Mucosa of stomach (tissue), 1 donor: ENCODE results near the gene CPOX.

ENCODE experiments used
- H3K27me3 ChIP-seq: one replicate; pipeline ENCODE4 v1.7.0; 2013; ENCODE audit warnings: mild to moderate bottlenecking, low read length; ENCODE audit not compliant: control insufficient read depth, insufficient read depth
- H3K36me3 ChIP-seq: one replicate; pipeline ENCODE4 v1.7.0; 2013; ENCODE audit warnings: low read length; ENCODE audit not compliant: control insufficient read depth, insufficient read depth
- H3K4me1 ChIP-seq: one replicate; pipeline ENCODE4 v1.7.0; 2013; ENCODE audit warnings: mild to moderate bottlenecking, low read length; ENCODE audit not compliant: control insufficient read depth, insufficient read depth
- H3K4me3 ChIP-seq: one replicate; pipeline ENCODE4 v1.7.0; 2013; ENCODE audit warnings: low read length
- H3K9ac ChIP-seq: one replicate; pipeline ENCODE4 v1.7.0; 2013; ENCODE audit warnings: mild to moderate bottlenecking, low read length, moderate library complexity
- H3K9me3 ChIP-seq: one replicate; pipeline ENCODE4 v1.7.0; 2013; ENCODE audit warnings: mild to moderate bottlenecking, low read length, moderate library complexity; ENCODE audit not compliant: control insufficient read depth
- donor health status: Pancreatic carcinoma.

Gene CPOX

DNA sequence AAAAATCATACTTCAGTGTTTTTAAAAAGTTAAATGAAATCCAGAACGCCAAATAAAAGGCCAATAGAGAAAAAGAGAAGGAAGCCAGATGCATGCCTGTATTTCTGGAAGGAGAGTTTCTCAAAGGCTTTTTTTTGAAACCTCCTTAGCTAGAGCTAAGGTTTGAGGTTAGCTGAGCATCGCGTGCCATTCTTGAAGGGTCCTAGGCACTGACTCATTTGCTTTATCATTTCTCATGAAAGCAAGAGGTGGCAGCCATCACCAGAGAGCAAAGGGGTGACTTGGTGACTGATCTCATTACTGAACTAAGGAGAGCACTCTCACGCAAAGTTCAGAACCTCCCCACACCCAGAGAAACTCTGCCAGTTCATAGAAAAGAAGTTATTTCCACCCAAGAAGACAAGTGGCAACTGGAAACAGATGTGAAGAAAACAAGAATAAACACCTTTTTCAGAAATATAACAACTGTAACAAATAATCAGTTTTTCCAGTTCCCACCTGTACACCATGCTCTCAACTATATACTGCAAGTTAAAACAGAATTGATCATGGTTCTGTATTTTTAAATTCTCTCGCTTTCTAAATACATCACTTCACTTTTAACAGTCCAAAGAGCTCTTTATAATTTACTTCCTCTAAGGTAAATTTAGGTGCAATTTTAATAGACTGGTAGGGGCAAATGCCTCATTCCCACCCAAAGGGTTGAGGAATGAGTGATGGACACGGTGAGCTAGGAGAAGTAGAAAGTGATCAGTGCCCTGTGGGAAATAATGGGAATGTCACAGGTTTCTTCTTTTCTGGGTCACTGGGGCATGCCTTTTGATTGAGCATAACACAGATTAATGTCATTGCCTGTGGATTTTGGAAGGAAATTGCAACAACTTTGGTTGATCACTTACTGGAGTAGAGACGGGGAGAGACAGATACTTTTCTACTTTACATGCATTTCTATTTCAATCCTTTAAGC lies 37.0 kb downstream of the CPOX start:
- H3K4me3 ChIP-seq = no peak overlapping the region

DNA sequence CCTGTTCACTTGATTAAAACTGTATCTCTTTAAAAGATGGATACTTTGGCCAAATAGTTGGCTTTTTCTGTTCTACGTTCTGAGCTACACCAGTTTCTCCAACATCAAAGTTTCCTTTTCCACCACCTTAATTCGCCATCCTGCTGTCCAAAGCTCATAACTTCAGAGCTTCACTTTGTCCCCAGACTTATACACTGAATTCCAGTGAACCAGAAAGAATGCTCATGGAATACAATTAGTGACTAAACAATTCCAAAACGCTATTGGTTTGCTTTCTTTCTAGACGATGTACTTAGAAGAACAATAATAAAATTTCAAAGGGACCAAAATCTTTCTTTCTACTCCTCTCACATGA lies 38.4 kb downstream of the CPOX start:
- no peak overlapping the region for H3K4me3 ChIP-seq
- H3K9ac ChIP-seq = no peak overlapping the region
- H3K9me3 ChIP-seq = no peaks in the 10 kb centered on the region
- H3K27me3 ChIP-seq = no peaks in the 10 kb centered on the region
- H3K36me3 ChIP-seq = no peaks in the 10 kb centered on the region
- H3K4me1 ChIP-seq = peaks cover 13% of the 10 kb centered on the region

More for the DNA sequence above, 37.0 kb downstream of the CPOX start:
- Histone ChIP-seq H3K4me1 (peaks cover 8% of the 10 kb centered on the region), H3K27me3 (no peaks in the 10 kb centered on the region), H3K9ac (no peak overlapping the region), H3K36me3 (no peaks in the 10 kb centered on the region), H3K9me3 (no peaks in the 10 kb centered on the region)

GRCh38 chr3:98554580-98554979 lies 38.8 kb downstream of the CPOX start:
- Histone ChIP-seq H3K9me3 (no peaks in the 10 kb centered on the region), H3K9ac (no peak overlapping the region), H3K27me3 (peaks cover 2% of the 10 kb centered on the region), H3K4me3 (no peak overlapping the region), H3K36me3 (no peaks in the 10 kb centered on the region), H3K4me1 (peaks cover 13% of the 10 kb centered on the region)

GRCh38 chr3:98553753-98554152 lies 39.7 kb downstream of the CPOX start:
- H3K27me3 ChIP-seq = peaks cover 3% of the 10 kb centered on the region
- H3K9me3 ChIP-seq = no peaks in the 10 kb centered on the region
- H3K36me3 ChIP-seq = no peaks in the 10 kb centered on the region
- no peak overlapping the region for H3K4me3 ChIP-seq
- H3K4me1 ChIP-seq = peaks cover 13% of the 10 kb centered on the region
- H3K9ac ChIP-seq = no peak overlapping the region

- no peaks in the 10 kb centered on the region for H3K9me3 ChIP-seq
- no peak overlapping the region for H3K4me3 ChIP-seq
- no peak overlapping the region for H3K9ac ChIP-seq
- H3K36me3 ChIP-seq = no peaks in the 10 kb centered on the region
- peaks cover 13% of the 10 kb centered on the region for H3K4me1 ChIP-seq
- H3K27me3 ChIP-seq = peaks cover 3% of the 10 kb centered on the region
Measured at GRCh38 chr3:98553021-98553563, 40.3 kb downstream of the CPOX start.

DNA sequence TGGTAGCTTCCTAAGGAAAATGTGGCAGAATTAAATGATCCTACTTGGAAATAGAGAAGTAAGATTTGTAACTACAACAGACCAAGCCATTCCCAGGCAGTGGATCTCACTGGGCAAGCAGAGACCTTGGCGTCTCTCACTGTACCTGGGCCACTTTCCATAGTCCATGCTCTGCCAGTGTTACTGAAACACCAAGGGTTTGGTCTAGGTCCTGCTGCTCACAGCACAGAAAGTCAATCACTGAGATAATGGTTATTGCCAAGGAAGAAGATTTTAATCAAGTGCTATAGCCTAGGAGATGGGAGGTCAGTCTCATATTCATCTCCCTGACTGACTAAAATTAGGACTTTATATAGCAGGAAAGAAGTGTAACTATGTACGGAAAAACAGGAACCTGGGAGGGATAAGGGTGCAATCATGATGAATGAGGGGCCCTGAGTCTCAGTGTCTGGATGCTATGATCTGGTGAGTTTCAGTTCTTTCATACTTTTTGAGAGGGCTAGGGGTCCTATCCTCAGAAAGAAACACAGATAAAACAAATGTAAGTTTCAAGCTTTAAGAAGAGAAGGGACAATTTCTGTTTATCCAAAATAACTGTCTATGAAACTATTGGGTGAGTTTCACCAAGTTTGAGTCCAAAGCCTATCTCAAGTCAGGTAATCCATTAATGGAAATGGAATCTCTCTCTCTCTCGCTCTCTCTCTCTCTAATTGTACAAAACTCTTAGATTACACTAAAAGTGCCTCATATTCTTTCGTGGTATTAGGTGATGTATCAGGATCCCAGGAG lies 41.0 kb downstream of the CPOX start:
- Histone ChIP-seq H3K9ac (no peak overlapping the region), H3K27me3 (peaks cover 3% of the 10 kb centered on the region), H3K36me3 (no peaks in the 10 kb centered on the region), H3K9me3 (no peaks in the 10 kb centered on the region), H3K4me3 (no peak overlapping the region), H3K4me1 (peaks cover 13% of the 10 kb centered on the region)

GRCh38 chr3:98551754-98552153 lies 41.7 kb downstream of the CPOX start:
- Histone ChIP-seq H3K36me3 (no peaks in the 10 kb centered on the region), H3K4me3 (no peak overlapping the region), H3K9ac (no peak overlapping the region), H3K9me3 (no peaks in the 10 kb centered on the region), H3K4me1 (peaks cover 13% of the 10 kb centered on the region), H3K27me3 (peaks cover 3% of the 10 kb centered on the region)

DNA sequence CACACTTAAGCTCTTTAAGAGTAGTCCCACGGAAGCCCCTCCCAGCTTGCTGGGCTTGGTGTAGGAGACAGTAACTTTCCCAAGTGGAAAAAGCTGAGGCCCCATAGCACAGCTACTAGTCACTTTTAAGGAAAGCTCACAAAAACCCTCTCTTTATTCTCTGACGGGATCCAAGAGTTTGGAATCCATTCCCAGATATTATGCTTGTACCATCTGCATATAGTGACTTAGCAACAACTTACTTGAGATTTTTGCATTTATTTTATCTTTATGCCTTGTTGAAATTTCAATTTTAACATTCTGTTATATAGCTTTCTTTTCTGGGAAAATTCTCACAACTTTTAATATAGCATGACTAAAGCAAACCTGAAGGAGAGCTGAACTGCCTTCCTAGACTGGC lies 42.2 kb downstream of the CPOX start:
- Histone ChIP-seq H3K27me3 (peaks cover 3% of the 10 kb centered on the region), H3K36me3 (no peaks in the 10 kb centered on the region), H3K9ac (no peak overlapping the region), H3K4me3 (no peak overlapping the region), H3K9me3 (no peaks in the 10 kb centered on the region), H3K4me1 (peaks cover 13% of the 10 kb centered on the region)

GRCh38 chr3:98550833-98551232 lies 42.6 kb downstream of the CPOX start:
- H3K4me1 ChIP-seq = peaks cover 13% of the 10 kb centered on the region
- no peak overlapping the region for H3K4me3 ChIP-seq
- H3K36me3 ChIP-seq = no peaks in the 10 kb centered on the region
- no peaks in the 10 kb centered on the region for H3K9me3 ChIP-seq
- no peak overlapping the region for H3K9ac ChIP-seq
- H3K27me3 ChIP-seq = peaks cover 3% of the 10 kb centered on the region

DNA sequence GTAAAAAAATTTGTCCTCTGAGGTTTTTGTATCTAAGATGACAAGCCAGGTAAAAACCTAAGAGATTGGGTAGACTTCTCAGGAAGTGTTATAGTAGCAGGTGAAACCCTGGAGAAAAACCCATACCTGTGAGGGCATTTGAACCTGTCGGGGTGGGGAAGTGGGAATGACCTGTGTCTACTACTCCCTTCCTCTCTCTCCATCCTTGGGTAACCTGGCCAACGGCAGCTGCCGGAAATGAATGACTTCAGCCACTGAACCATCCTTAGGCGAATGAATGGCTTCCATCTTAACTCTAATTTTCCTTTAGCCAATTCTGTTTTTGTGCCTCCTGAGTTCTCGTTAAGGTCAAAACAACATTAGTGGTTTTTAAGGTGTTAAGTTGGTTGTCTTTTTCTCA lies 44.9 kb downstream of the CPOX start:
- Histone ChIP-seq H3K9ac (no peak overlapping the region), H3K4me3 (no peak overlapping the region), H3K27me3 (peaks cover 3% of the 10 kb centered on the region), H3K36me3 (no peaks in the 10 kb centered on the region), H3K4me1 (peaks cover 13% of the 10 kb centered on the region), H3K9me3 (no peaks in the 10 kb centered on the region)

GRCh38 chr3:98545940-98546339 lies 47.5 kb downstream of the CPOX start:
- no peak overlapping the region for H3K9ac ChIP-seq
- H3K36me3 ChIP-seq = no peaks in the 10 kb centered on the region
- H3K27me3 ChIP-seq = peaks cover 3% of the 10 kb centered on the region
- no peaks in the 10 kb centered on the region for H3K4me1 ChIP-seq
- no peaks in the 10 kb centered on the region for H3K9me3 ChIP-seq
- no peak overlapping the region for H3K4me3 ChIP-seq

DNA sequence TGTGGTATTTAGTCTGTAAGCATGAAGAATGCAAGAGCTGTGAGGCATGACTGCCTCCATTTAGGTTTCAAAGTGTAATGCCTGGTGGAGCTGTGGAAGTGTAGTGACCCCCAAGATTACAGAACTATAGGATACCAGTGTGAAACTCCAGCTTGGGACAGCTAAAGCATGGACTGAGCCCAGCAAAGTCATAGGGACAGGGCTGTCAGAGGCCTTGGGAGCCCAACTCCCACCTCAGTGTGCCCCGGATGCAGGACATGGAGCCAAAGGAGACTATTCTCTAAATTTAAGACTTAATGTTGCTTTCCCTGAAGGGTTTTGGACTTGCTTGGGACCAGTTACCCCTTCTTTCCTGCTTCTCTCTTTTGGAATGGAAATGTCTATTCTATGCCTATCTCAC lies 50.8 kb downstream of the CPOX start:
- no peaks in the 10 kb centered on the region for H3K4me1 ChIP-seq
- H3K4me3 ChIP-seq = no peak overlapping the region
- H3K36me3 ChIP-seq = no peaks in the 10 kb centered on the region
- no peaks in the 10 kb centered on the region for H3K9me3 ChIP-seq
- H3K9ac ChIP-seq = no peak overlapping the region
- no peaks in the 10 kb centered on the region for H3K27me3 ChIP-seq
